ENCODE data around the gene GFPT2. TPM values are rescaled to one million over a fixed set of nuclear protein-coding genes. Genes with fewer than 3 reads are reported as not detected.

Gene GFPT2
- total RNA-seq, 4 donors from 2014 or later = 2.1 to 5.5 (median 4.1) TPM

DNA sequence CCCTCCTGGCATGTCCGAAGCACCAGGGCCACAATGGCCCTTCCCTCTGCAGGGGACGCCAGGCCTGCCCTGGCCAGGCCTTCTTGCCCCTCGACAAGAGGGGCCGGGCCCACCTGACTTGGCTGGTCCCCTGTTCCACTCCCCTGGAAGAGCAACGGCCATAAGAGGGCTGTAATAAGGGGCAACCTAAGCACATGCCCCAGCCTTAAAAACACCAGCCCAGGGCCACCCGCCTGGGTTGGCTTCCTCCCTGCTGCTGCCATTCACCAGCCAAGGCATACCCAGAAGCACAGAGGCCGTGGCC is 8.5 kb downstream of the GFPT2 start:
- Histone ChIP-seq H3K9me3 (no peaks in the 10 kb centered on the region), H3K4me1 (peaks cover 0 to 4% of the 10 kb centered on the region in 2 donors), H3K4me3 (no peak overlapping the region), H3K27me3 (no peaks in the 10 kb centered on the region), H3K27ac (no peak overlapping the region), H3K36me3 (no peaks in the 10 kb centered on the region)
- DNase-seq = no peak
- TF ChIP-seq, protein P1, sequence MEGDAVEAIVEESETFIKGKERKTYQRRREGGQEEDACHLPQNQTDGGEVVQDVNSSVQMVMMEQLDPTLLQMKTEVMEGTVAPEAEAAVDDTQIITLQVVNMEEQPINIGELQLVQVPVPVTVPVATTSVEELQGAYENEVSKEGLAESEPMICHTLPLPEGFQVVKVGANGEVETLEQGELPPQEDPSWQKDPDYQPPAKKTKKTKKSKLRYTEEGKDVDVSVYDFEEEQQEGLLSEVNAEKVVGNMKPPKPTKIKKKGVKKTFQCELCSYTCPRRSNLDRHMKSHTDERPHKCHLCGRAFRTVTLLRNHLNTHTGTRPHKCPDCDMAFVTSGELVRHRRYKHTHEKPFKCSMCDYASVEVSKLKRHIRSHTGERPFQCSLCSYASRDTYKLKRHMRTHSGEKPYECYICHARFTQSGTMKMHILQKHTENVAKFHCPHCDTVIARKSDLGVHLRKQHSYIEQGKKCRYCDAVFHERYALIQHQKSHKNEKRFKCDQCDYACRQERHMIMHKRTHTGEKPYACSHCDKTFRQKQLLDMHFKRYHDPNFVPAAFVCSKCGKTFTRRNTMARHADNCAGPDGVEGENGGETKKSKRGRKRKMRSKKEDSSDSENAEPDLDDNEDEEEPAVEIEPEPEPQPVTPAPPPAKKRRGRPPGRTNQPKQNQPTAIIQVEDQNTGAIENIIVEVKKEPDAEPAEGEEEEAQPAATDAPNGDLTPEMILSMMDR (IDR thresholded peaks at IDR 0.05 in 4 of 5, conservative IDR thresholded peaks at IDR 0.05 in 1 of 5) = no peak
- no peak for TF ChIP-seq POLR2A (IDR thresholded peaks at IDR 0.05)
- intact Hi-C loops (cut with DNase I; ENCODE audit: low total_unique reads) (no loop called here), in situ Hi-C loops (cut with MboI; ENCODE audit: low sequenced_read_pairs in 4 of 4) (no loop called here)
- ATAC-seq = no peak

DNA sequence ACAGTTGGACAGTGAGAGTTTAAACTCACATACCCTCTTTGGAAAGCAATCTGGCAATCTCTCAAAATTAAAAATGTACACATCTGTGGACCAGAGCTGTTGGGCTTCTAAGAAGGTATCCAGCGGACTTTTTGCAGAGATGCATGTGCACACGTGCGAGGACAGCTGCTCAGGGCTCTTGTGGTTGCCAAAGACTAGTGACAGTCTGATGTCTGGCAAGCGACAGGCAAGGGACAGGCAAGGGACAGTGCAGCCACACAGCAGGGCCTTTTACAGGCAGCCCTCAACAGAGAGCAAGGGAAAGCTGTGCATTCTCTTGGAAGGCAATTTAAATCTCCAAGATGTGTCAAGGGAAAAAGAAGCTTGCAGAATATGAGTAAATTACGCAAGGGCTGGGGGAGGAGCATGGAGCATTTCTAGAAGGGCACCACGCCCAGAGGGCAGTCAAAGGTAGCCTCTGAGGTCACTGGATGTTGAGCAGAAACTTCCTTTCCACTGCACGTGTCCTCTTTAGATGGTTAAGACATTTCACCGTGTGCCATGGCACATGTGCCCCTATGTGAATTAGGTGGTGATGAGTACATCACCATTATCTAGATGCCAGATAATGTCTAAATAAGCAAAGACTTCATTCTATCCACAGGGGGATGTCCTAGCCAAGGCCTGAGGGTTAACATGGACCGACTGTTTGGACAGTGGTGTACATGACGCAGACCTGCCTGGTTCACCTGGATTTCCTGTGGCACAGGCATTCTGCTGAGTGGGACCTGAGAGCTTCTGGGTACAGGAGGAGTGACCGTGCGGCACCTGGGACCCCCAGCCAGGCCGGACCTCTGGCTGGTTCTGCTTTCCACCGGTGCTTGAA is 9.1 kb downstream of the GFPT2 start:
- ATAC-seq (peak in 1 of 2 donors; percentile 33), DNase-seq (peak in 1 of 2 donors; percentile 49)
- no peaks in the 10 kb centered on the region for H3K9me3 ChIP-seq
- H3K27ac ChIP-seq = no peak overlapping the region
- peaks cover 0 to 4% of the 10 kb centered on the region in 2 donors for H3K4me1 ChIP-seq
- in situ Hi-C loops (cut with MboI; ENCODE audit: low sequenced_read_pairs in 4 of 4) (no loop called here), intact Hi-C loops (cut with DNase I; ENCODE audit: low total_unique reads) (no loop called here)
- TF ChIP-seq, protein P1 (IDR thresholded peaks at IDR 0.05 in 4 of 5, conservative IDR thresholded peaks at IDR 0.05 in 1 of 5) = no peak
- TF ChIP-seq POLR2A (IDR thresholded peaks at IDR 0.05) = no peak
- H3K36me3 ChIP-seq = no peaks in the 10 kb centered on the region
- no peak overlapping the region for H3K4me3 ChIP-seq
- no peaks in the 10 kb centered on the region for H3K27me3 ChIP-seq

DNA sequence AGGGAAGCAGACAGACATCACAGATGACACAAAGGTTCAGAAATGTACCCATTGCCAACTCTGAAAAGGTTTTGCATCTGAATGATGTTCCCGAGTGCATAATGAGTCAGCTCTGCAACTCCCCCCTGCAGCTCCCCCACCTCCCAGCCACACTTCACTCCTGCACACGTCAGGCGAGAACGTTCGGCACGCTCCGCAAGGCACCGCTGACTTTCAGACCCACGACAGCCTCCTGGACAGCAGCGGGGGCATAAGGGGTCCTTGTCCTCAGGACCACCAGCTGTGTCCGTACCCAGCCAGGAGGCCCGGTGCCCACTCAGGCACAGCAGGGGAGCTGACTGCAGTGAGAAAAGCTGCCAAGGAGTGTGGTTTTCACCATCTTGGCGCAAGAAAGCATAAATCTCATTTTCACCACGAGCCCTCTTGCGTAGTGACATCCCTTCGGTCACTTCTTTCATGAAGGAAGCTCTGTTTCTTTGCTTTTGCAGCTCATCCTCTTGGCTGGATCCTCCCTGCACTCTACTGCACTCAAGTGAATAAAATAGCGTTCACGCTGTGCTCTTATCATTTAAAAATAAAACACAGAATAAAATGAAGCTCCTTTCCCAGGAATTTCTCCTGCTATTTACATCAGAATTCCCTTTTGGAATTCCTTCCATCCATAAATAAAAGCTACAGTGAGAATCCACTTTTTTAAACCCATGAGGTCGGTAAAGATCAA is 9.9 kb downstream of the GFPT2 start:
- intact Hi-C loops (cut with DNase I; ENCODE audit: low total_unique reads) = no loop called here
- Histone ChIP-seq H3K36me3 (no peaks in the 10 kb centered on the region), H3K27me3 (no peaks in the 10 kb centered on the region), H3K4me1 (peaks cover 0 to 4% of the 10 kb centered on the region in 2 donors), H3K4me3 (peak overlapping the region in 1 of 4 donors; percentile 31), H3K9me3 (no peaks in the 10 kb centered on the region), H3K27ac (no peak overlapping the region)
- TF ChIP-seq, protein P1 (IDR thresholded peaks at IDR 0.05 in 4 of 5, conservative IDR thresholded peaks at IDR 0.05 in 1 of 5) = no peak
- no peak for TF ChIP-seq POLR2A (IDR thresholded peaks at IDR 0.05)
- ATAC-seq (no peak), DNase-seq (no peak)
- in situ Hi-C loops (cut with MboI; ENCODE audit: low sequenced_read_pairs in 4 of 4) = no loop called here

DNA sequence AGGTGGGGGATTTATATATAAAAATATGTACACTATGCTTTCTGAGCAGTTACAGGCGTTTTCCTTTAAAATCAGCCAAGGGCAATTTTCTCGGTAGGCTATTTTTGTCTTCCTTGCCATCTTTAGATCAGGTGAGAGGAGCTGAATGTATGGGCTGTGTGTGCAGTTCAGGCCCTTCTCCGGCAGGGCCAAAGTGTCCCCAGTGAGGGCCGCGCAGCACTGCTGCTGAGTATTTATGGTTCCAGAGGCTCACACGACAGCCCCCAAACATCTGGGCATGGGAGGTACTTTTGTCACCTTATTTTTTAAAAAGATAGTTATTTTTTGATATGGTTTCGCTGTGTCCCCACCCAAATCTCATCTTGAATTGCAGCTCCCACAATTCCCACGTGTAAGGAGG is 11.5 kb downstream of the GFPT2 start:
- intact Hi-C loops (cut with DNase I; ENCODE audit: low total_unique reads) = no loop called here
- no peaks in the 10 kb centered on the region for H3K36me3 ChIP-seq
- no peak for DNase-seq
- no peak overlapping the region for H3K4me3 ChIP-seq
- no peaks in the 10 kb centered on the region for H3K9me3 ChIP-seq
- H3K27me3 ChIP-seq = no peaks in the 10 kb centered on the region
- no peak for ATAC-seq
- TF ChIP-seq, protein P1 (IDR thresholded peaks at IDR 0.05 in 4 of 5, conservative IDR thresholded peaks at IDR 0.05 in 1 of 5) = no peak
- no peak for TF ChIP-seq POLR2A (IDR thresholded peaks at IDR 0.05)
- H3K4me1 ChIP-seq = peaks cover 0 to 4% of the 10 kb centered on the region in 2 donors
- H3K27ac ChIP-seq = no peak overlapping the region
- in situ Hi-C loops (cut with MboI; ENCODE audit: low sequenced_read_pairs in 4 of 4) = no loop called here

Measured in gastrocnemius medialis (tissue), 4 donors.